SU-DHL-6 (cell line): Measurements from ENCODE around the gene DYSF.

Experiments used
- CTCF ChIP-seq: fragments of 200-600 bp; sonication (generic); IDR thresholded peaks from one replicate; pipeline ENCODE4 v1.5.1; 2017; ENCODE audit warnings: antibody characterized with exemption, mild to moderate bottlenecking, low read length, moderate library complexity; ENCODE audit not compliant: insufficient read depth, poor library complexity, severe bottlenecking
- EZH2phosphoT487 ChIP-seq: fragments of 200-600 bp; sonication (generic), shearing (Covaris generic); conservative IDR thresholded peaks from 2 replicates; pipeline ENCODE4 v1.6.1; 2018; ENCODE audit warnings: mild to moderate bottlenecking, antibody characterized with exemption, low read length, moderate library complexity, mixed read lengths

GRCh38 chr2:71728036-71728435 lies 274.7 kb downstream of the DYSF start:
- TF ChIP-seq EZH2phosphoT487 (no peak), CTCF (no peak)
